ENCODE data around the gene SNX9.
"Not testable (repeated sequence)": the region's sequence is repeated elsewhere in the genome, so short reads cannot be mapped to it uniquely, and the experiment has no call there.

SNX9 gene

DNA sequence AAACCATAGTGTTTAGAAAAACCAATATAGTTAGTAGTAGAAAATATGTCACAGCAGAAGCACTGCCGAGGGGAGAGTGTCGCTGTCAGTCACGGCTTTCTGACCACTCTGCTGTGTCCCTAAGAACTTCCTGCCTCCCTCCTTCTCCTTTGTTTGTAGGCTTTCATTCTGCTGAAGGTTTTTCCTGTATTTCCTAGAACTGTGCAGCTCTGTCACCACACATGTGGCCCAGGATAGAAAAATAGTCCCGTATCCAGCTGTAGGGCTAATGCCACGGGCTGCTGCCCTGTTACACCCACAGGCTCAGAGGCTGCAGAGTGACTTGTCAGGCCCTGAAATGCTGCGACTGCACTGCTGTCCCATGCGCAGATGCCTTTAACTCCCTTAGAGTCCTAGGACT, 106.0 kb downstream of the SNX9 start:
- DNase-seq = no peak

- DNase-seq = no peak
Measured at GRCh38 chr6:157929765-157930319, 106.8 kb downstream of the SNX9 start.

- no peak for DNase-seq
Measured at GRCh38 chr6:157935786-157936185, 112.7 kb downstream of the SNX9 start.

- DNase-seq = no peak
Measured at GRCh38 chr6:157937318-157937717, 114.3 kb downstream of the SNX9 start.

DNA sequence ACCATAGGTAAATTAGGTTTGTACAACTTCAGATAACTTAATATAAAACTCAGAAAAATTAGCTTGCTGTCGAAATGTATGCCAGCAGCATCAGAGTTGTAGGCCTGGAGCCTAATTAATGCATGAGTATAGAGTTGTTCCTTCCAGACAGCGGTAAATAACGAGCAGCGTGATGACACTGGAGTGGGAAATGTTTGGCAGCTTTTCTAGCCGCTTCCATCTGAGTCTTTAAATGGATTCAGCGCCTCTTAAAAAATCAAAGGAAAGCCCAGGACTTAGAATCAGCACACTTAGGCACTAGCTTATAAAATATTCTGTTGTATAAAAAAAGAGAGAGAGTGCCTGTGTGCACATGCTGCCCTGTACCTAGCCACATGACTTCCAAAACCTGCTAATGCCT, 114.9 kb downstream of the SNX9 start:
- DNase-seq = no peak

- not testable (repeated sequence) for DNase-seq
Measured at GRCh38 chr6:157940375-157941036, 117.5 kb downstream of the SNX9 start.

DNA sequence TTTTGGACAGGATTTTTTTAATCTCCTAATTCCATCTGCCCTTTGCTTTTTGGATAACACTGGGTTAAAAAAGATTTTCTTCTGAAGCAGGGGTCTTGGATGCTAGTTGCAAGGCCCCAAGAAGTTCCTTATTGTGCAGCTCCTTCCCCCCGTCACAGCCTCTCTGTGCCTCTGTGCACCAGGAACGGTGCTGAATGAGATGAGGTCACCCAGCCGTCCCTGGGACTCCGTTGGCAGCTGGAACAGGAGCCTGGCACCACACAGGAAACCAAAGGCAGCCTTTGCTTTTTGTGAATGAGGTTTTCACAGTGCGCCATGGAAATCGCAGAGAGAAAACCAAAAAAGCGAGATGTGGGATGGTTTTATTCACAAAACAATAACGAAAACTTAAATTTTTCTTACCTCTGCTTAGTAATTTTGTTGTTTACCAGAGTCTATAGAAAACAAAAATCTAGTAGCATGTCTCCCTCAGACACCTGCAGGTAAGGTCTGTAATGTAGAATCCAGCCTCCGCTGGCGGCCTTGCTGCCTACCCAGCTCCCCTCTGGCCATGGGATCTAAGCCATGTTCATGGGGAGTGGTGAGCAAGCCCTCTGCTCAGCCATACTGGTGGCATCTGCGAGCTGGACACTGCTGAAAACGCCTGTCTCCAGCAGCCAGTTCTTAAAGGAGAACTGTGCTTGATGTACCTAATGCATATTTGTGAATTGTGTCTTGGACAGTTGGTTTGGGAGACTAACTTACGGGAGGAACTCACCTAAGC, 118.2 kb downstream of the SNX9 start:
- no peak for DNase-seq

- DNase-seq = no peak
Measured at GRCh38 chr6:157942351-157942750, 119.3 kb downstream of the SNX9 start.

GRCh38 chr6:157943249-157943963, 120.4 kb downstream of the SNX9 start:
- no peak for DNase-seq

- DNase-seq = no peak
Measured at GRCh38 chr6:157943964-157944283, 120.9 kb downstream of the SNX9 start.

DNA sequence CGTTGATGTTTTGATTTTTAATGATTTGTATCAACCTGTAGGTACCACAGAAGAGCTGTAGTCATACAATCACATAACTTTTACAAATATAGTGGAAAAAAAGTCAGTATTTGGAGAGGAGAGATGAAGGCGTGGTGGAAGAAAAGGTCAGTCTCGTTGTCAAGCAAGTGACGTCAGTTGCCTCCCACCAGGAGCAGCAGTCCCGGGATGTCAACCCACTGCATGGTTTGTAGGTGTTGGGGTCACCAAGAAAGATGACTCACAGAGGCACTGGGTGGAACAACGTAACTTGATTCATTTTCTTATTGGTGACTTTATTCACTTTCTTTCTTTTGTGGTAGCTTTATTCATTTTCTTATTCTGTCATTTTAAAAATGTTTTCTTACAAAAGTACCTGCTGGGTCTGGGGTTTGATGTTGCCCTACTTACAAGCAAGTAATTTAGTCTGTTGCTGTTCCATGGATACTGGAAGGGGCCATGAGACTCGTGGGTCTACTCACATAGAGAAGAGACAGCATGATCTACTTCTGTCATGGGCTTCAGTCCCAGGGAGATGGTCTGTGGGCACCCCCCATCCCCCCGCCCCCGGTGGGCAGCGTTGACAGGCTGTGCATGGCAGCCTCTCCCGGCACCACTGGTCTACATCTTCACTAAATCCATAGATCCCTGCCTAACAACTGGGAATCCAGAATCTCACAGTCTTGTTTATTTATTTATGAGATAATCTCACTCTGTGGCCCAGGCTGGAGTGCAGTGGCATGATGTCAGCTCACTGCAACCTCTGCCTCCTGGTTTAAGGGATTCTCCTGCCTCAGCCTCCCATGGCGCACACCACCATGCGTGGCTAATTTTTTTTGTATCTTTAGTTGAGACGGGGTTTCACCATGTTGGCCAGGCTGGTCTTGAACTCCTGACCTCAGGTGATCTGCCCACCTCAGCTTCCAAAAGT, 122.2 kb downstream of the SNX9 start:
- no peak for DNase-seq

DNA sequence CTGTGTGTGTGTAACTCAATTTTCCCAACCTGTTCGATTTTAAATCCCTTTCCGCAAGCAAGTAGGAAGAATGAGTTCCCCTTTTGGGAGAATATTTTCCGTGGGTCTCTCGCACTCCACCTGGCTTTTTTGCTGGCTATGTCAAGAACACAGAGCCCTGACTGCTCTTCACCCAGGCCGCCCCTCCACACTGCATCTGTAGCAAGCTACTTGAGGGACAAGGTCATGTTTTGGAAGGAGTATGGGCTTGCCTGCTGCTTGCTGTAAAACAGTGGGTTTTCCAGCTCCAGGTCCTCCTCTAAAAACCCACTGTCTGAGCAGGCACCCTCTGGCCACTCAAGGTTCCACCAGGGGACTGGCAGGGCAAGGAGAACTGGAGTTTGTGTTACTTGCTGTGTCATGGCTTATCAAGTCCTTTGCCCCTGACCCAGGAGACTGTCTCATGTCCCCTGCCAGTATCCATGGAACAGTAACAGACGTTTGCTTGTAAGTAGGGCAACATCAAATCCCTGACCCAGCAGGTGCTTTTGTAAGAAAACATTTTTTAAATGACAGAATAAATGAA, 123.1 kb downstream of the SNX9 start:
- DNase-seq = no peak

GRCh38 chr6:157946865-157947532, 124.0 kb downstream of the SNX9 start:
- peak; percentile 45 for DNase-seq

DNA sequence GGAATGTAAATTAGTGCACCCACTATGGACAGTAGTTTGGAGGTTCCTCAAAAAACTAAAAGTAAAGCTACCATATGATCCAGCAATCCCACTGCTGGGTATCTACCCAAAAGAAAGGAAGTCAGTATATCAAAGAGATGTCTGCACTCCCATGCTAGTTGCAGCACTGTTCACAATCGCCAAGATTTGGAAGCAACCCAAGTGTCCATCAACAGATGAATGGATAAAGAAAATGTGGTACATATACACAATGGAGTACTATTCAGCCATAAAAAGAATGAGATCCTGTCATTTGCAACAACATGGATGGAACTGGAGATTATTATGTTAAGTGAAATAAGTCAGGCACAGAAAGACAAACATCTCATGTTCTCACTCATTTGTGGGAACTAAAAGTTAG, 127.9 kb downstream of the SNX9 start:
- not testable (repeated sequence) for DNase-seq

DNA sequence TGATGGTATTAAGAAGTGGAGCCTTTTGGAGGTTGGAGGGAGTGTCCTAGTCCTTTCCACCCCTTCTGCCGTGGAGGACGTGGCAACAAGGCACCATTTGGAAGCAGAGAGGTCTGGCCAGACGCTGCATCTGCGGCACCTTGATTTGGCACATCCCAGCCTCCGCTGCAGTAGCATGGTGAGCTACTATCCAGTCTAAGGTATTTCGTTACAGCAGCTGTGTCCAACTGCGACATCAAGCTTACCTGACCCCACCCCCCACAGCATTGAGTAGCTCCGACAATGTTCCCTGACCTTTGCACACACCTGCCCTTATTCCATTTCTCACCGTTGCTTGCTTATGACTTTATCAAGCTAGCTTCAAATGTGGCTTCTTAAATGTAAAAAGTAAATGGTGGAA, 128.8 kb downstream of the SNX9 start:
- no peak for DNase-seq

DNA sequence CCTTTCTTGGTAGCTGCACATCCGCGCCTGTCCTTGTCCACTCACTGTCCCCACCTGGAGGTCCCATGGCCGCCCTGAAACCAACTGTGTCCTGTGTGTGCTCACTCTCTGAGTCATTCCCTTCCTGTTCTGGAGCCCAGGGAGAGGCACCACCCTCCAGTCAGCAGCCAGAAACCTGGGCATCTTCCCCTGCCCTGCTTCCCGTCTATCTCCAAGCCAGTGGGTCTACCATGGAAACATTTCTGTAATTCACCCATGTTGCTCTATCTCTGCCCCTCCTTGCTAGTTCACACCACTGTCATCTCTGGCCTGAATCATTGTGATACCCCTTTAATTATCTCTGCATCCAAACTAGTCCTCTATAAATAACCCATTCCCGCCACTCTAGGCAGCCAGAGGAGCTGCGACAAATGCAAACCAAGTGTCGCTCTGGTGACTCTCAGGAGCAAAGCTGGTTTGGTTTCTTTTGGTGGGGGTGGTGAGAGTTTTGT, 129.9 kb downstream of the SNX9 start:
- no peak for DNase-seq

GRCh38 chr6:157953580-157954091, 130.6 kb downstream of the SNX9 start:
- no peak for DNase-seq

GRCh38 chr6:157954150-157955117, 131.4 kb downstream of the SNX9 start:
- DNase-seq = no peak

DNA sequence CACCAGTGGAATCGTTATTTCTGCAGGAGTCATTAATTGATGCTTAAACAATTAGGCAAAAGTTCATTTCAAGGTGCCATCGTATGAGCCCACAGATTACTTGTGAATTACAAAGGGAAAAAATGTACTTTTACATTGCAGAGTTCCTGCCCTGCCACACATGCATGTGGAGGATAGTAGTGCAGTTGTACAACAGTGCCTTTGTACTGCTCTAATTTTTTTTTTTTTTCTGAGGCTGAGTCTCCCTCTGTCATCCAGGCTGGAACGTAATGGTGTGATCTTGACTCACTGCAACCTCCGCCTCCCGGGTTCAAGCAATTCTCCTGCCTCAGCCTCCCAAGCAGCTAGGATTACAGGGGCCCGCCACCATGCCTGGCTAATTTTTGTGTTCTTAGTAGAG, 132.6 kb downstream of the SNX9 start:
- DNase-seq = no peak

DNA sequence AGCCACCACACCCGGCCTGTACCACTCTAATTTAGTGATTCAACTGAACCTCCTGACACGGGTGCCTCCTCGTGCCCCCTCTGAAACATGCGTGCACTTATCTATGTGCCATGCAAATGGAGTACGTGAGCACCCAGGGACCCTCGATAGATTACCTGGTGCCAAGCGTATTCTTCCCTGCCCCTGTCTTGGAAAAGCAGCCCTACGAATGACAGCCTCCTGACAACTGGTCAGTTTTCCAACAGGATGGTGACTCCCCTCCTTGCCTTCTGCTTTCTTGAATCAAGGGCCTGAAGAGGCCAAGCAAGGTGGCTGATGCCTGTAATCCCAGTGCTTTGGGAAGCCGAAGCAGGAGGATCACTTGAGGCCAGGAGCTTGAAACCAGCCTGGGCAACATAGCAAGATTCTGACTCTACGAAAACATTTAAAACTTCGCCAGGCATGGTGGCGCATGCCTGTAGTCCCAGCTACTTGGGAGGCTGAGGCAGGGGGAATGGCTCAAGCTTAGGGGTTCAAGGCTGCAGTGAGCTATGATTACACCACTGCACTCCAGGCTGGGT, 133.2 kb downstream of the SNX9 start:
- DNase-seq = no peak

All from 8988T (cell line).